Measurements from ENCODE around the gene ZIC4.

DNA sequence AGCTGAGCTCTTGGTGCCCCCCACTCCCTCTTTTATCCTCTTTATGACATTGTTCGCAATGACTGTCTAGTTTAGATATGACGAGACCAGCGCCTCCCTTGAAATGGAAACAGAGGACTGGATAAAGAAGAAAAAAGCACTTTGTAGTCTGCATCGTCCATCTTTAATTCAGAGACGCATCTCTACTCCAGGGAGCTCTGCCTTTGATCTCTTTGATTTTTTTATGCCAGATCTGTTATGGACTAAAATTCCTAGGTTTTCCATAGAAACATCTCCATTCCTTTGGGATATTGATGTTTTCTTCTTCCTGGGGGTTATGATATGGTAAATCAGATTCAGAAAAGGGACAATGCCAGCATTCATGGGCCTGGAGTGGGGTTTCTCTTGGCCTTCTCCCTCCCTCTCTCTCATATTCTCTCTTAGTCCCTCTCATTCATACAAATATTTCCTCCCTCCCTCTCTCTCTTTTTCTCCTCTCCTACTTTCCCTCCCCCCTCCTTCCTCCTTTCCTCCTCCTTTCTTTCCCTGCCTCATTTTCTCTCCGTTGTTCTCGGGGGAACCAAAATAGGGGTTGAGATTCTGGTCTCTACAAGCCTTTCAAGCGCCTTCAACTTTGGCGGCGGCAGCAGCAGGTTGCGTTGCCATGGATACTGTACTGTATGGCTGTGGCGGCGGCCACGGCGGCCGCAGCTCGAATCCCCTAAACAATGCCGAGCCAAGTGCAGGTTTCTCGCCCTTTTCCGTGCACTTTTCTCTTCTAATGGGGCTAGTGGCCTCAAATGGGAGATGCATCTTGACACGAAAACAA is 45.5 kb downstream of the ZIC4 start:
- TF ChIP-seq TCF12 (IDR thresholded peaks at IDR 0.05) (no peak), YY1 (IDR thresholded peaks at IDR 0.05; ENCODE audit: low read depth) (no peak), USF1 (IDR thresholded peaks at IDR 0.05; ENCODE audit: borderline replicate concordance, low read depth) (no peak), FOXM1 (IDR thresholded peaks at IDR 0.05; ENCODE audit: low read depth) (no peak), CTCF (IDR thresholded peaks at IDR 0.05) (no peak), EZH2phosphoT487 (IDR thresholded peaks at IDR 0.05; ENCODE audit: borderline replicate concordance, low read depth) (no peak), NFIC (IDR thresholded peaks at IDR 0.05; ENCODE audit: borderline replicate concordance) (no peak), EP300 (IDR thresholded peaks at IDR 0.05; ENCODE audit: borderline replicate concordance in 1 of 2, low read depth in 1 of 2, low read length in 1 of 2) (no peak), FOXJ3 (CRISPR knock-in tag; IDR thresholded peaks at IDR 0.05) (no peak)
